ENCODE results near the gene UCK2. TPM values are rescaled to one million over a fixed set of nuclear protein-coding genes. Genes with fewer than 3 reads are reported as not detected.

The UCK2 gene
- total and polyA plus RNA-seq, 2 donors (not counting 3 experiments of a cell fraction or from before 2014, with no cell fraction given) = 62.3 to 74.7 TPM

GRCh38 chr1:165942927-165943597, 115.6 kb downstream of the UCK2 start:
- intact Hi-C loops (cut with micrococcal nuclease) = no loop called here
- no peaks in the 10 kb centered on the region for H3K27me3 ChIP-seq (ENCODE audit: control insufficient read depth in 2 of 2, insufficient read depth in 2 of 2, low read length in 2 of 2)
- dilution Hi-C loops (cut with MboI; ENCODE audit: extremely low pct_ligation_motif_present, low sequenced_read_pairs) = no loop called here
- H2AFZ ChIP-seq (ENCODE audit: low read depth, low read length) = no peak overlapping the region
- no TSS peak for BruUV-seq (replicated peaks)
- TF ChIP-seq JUN (IDR thresholded peaks at IDR 0.05; ENCODE audit: borderline replicate concordance, insufficient read depth, insufficient read length, low read depth) (no peak), POLR2AphosphoS5 (IDR thresholded peaks at IDR 0.05; ENCODE audit: insufficient read depth, low read depth, low read length) (no peak), MAX (IDR thresholded peaks at IDR 0.05; ENCODE audit: insufficient read depth, insufficient read length) (no peak), POLR2A (IDR thresholded peaks at IDR 0.05; ENCODE audit: low read depth, low read length) (no peak), CTCF (IDR thresholded peaks at IDR 0.05; ENCODE audit: extremely low read depth in 1 of 2, insufficient read depth in 1 of 2, low read depth in 1 of 2, low read length in 2 of 2) (no peak)
- no peaks in the 10 kb centered on the region for H3K4me1 ChIP-seq (ENCODE audit: control insufficient read depth, extremely low read depth, insufficient read depth, low read length)
- no peaks in the 10 kb centered on the region for H3K36me3 ChIP-seq (ENCODE audit: control insufficient read depth in 2 of 2, extremely low read depth in 1 of 2, insufficient read depth in 2 of 2, low read length in 2 of 2)
- no peaks in the 10 kb centered on the region for H4K20me1 ChIP-seq (replicated peaks; ENCODE audit: control insufficient read depth, extremely low read depth, insufficient read depth, low read length)
- no peaks in the 10 kb centered on the region for H3K9me1 ChIP-seq (replicated peaks; ENCODE audit: control insufficient read depth, extremely low read depth, insufficient read depth, low read length)
- no peak overlapping the region for H3K4me3 ChIP-seq (replicated peaks in 1 of 3; ENCODE audit: insufficient read depth in 1 of 3, low read depth in 1 of 3, low read length in 3 of 3)
- FAIRE-seq = no peak
- H3K4me2 ChIP-seq (ENCODE audit: insufficient read depth, low read length) = no peak overlapping the region
- ChIA-PET POLR2A (no interaction called here), CTCF (interaction anchor here (2.1 kb wide), 1 partner anchor 18 kb away, joined by 7 read pairs; no protein-coding TSS in a partner anchor)
- no peak overlapping the region for H3K9ac ChIP-seq (replicated peaks; ENCODE audit: extremely low read depth, insufficient read depth, low read length)
- no peak overlapping the region for H3K27ac ChIP-seq (ENCODE audit: insufficient read depth, low read depth, low read length)
- no peaks in the 10 kb centered on the region for H3K79me2 ChIP-seq (ENCODE audit: control insufficient read depth, insufficient read depth, low read length)
- H3K9me3 ChIP-seq (replicated peaks; ENCODE audit: control insufficient read depth, insufficient read depth, low read length) = no peaks in the 10 kb centered on the region
- DNase-seq (ENCODE audit: low read depth, low spot score) = no peak
